Heart left ventricle (tissue), 13 donors: ENCODE data around the gene CROCC.
"Not testable (repeated sequence)": the region's sequence is repeated elsewhere in the genome, so short reads cannot be mapped to it uniquely, and the experiment has no call there.

Experiments
- CTCF ChIP-seq, 12 donors: fragments of 200-600 bp; sonication (generic) in 4 of 12; IDR thresholded peaks; one replicate each; pipeline versions ENCODE4 v1.5.0 to v1.8.0; 2018 to 2022; ENCODE audit warnings: antibody characterized with exemption in 12 of 12, mild to moderate bottlenecking in 5 of 12
- POLR2A ChIP-seq, 2 donors: fragments of 450-650 bp; IDR thresholded peaks; one replicate each; pipeline ENCODE4 v1.6.1; 2017; ENCODE audit warnings: antibody characterized with exemption in 2 of 2, mild to moderate bottlenecking in 2 of 2, moderate library complexity in 2 of 2
- donor health status: ischemic (EF 13 %, LVEDD 7.1; RV severe dilation, severe dysfunction).
- donor health status: DM: no; HTN: yes; CAD: no.
- donor health status: DM: no; HTN: no; CAD: no.
- donor health status: ischemic (EF 25% LVEDD 6.9; RV normal size, moderate dysfunction).
- donor health status: ischemic (EF 25% LVEDD 5.7; RV mildly dilated, moderate dysfunction).
- donor health status: ischemic (EF 35%, LVEDD 5.7; RV mildly dilated, moderate dysfunction).
- donor health status: nonischemic (EF 11% LVEDD 7.7; RV severe dilation, severe dysfunction).
- donor health status: DM: yes; HTN: yes; CAD: no.
- donor health status: PGD.
- donor health status: ischemic (EF 29% LVEDD 5.4; RV normal size, mild dysfunction).
- donor health status: nonischemic (EF 23%, LVEDD 6.1; RV moderate dilation, normal function).

GRCh38 chr1:16964169-16964568 lies 42.4 kb downstream of the CROCC start:
- TF ChIP-seq CTCF, POLR2A (IDR thresholded peaks at IDR 0.05): not testable (repeated sequence)
